ENCODE measurements around the gene CORIN.

GRCh38 chr4:47776353-47776752 lies 61.5 kb downstream of the CORIN start:
- TF ChIP-seq EP300 (IDR thresholded peaks at IDR 0.05) (no peak), POLR2A (IDR thresholded peaks at IDR 0.05) (no peak)

All from suprapubic skin (tissue), 2 donors.